NCI-H128 (cell line): ENCODE results near the gene PCDH8.
A peak's percentile ranks its signal among the peaks of the same experiment; 100 is the strongest.
"Not testable (repeated sequence)": the region's sequence is repeated elsewhere in the genome, so short reads cannot be mapped to it uniquely, and the experiment has no call there.

ENCODE experiments used
- DNase-seq: peaks from one replicate; lab custom pipeline; 2025; ENCODE audit not compliant: unreplicated experiment; lab: John Stamatoyannopoulos, UW

Gene PCDH8

DNA sequence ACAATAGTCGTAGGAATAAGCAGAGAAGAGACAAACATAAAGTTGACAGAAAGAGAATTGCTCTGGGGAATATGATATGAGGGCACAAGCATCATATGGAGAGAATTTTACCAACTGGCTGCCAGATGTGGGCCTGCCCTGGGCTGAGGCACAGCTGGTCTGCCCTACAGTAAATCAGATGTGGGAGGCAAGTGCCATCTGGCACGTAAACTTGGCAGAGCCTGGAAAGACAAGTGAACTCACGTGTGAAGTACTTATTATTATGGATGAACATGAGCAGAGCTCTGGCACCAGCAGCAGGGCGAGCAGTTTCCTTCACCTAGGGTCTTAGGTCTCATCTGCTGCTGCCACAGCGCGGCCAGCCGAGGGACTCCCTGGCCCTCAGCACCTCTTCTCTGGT, 20.6 kb downstream of the PCDH8 start:
- DNase-seq: no peak

DNA sequence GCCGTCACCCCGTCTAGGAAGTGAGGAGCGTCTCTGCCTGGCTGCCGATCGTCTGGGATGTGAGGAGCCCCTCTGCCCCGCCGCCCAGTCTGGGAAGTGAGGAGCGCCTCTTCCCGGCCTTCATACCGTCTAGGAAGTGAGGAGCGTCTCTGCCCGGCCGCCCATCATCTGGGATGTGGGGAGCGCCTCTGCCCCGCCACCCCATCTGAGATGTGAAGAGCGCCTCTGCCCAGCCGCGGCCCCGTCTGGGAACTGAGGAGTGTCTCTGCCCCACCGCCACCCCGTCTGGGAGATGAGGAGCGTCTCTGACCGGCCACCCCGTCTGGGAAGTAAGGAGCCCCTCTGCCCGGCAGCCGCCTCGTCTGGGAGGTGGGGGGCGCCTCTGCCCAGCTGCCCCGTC, 30.6 kb downstream of the PCDH8 start:
- not testable (repeated sequence) for DNase-seq

DNA sequence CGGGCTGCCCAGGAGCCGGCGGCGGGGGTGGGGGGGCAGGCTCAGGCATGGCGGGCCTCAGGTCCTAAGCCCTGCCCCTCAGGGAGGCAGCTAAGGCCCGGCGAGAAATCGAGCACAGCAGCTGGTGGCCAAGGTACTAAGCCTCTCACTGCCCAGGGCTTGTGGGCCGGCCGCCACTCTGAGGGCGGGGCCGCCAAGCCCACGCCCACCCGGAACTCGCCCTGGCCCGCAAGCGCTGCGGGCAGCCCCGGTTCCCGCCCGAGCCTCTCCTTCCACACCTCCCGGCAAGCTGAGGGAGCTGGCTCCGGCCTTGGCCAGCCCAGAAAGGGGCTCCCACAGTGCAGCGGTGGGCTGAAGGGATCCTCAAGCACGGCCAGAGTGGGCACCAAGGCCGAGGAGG, 33.1 kb downstream of the PCDH8 start:
- no peak for DNase-seq

DNA sequence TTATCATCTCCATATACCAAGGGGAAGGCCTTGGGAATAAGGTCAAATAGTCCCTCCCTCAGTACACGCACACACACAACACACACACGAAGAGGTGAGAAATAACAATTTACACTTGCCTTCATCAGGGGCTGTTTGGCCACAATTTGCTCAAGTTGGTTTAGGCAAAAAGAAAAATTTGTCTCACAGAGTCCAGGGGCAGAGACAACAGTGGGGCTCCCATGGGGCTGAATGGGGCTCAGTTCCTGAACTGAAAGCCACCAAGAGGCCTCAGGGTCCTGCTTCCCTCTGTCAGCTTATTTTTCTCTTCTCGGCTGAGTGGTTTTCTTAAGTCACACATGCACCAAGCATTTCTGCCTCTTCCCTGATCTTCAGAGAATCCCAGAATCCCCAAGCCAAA, 35.5 kb downstream of the PCDH8 start:
- DNase-seq: no peak

DNA sequence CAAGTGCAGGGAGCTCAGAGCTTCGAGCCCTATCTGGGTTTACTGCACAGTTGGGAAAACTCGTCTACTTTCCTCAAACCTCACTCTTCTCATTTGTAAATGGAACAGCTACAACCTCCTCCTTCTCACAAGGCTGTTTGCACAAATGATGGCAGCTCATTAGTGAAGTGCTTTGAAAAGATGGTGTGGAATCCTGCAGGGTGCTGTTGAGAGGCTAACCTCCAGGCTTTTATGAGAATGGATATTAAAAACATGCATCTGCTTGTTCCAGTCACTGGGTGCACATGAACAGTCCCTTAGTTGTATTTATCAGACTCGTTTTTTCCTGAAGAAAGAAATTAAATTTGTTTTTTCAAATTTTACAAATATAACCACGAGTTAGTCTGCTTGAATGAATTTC, 36.6 kb downstream of the PCDH8 start:
- no peak for DNase-seq

DNA sequence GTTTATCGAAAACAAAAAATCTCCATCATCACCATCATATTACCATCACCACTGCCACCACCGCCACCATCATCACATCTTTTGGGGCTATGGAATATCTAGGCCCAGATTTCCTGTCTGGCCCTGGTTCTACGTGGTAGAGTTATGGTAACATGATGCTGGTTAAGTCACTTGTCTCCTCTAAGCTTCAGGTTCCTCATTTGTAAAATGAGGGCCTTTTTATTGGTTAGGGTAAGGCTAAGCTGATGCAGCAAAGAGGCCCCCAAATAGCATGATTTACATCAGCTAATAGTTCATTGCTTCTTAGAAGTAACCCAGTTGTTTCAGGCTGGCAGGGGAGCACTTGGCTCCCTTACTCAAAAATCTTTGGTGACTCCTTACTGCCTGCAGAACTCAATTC, 37.9 kb downstream of the PCDH8 start:
- DNase-seq: no peak

DNA sequence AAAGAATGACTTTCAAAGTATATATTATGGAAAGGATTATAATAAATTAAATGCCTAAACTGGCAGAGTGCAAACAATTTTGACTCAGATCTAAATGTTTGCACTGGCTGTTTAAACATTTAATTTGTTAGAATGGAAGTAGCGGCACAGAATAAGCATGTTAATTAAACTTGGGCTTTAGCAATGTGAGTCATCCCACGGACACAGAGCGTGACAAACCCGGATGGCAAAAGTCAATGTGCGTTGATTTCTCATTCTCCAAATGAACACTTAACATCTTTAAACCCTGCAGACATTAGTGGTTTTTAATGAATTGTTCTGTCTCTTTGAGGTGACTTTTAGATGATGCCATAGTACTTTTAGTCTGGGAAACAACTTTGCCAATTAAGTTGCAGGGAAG, 38.4 kb downstream of the PCDH8 start:
- DNase-seq: no peak

DNA sequence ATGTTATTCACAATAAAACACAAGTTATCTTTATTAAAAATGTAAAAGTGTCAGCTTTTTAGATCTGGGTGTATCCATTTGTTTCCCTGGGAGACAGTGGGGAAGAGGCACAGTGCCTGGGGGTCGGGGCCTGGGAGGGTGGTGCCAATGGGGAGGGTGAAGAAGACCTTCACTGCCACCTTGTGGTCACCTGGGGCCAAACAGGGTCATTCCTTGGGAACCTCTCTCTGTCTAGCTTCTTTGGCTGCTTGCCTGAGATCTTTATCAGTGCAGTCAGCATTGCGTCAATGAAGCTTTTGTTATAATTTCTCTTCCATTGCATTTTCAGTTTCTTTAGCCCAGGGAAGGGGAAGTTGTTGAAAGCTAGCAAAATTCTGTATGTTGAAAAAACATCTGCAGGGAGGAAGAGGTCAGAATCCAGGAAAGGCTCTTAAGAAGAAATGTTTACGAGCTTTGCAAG, 39.1 kb downstream of the PCDH8 start:
- peak; percentile 55 for DNase-seq

DNA sequence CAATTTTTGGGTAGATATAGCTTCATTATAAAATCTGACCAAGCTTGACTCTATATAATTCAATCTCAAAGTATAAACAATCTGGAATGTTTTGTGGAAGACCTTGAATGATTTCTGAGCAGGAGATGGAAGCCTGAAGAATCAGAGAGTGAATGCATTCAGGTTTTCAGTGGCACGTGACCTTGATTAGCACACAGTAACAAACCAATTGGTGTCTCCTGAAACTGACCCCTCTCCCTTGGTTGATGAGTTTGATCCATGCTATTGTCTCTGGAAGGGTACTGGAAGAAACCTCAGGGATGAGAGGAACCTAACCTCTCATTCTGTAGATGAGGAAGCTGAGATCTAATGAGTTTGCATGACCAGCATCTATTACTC, 39.6 kb downstream of the PCDH8 start:
- no peak for DNase-seq

DNA sequence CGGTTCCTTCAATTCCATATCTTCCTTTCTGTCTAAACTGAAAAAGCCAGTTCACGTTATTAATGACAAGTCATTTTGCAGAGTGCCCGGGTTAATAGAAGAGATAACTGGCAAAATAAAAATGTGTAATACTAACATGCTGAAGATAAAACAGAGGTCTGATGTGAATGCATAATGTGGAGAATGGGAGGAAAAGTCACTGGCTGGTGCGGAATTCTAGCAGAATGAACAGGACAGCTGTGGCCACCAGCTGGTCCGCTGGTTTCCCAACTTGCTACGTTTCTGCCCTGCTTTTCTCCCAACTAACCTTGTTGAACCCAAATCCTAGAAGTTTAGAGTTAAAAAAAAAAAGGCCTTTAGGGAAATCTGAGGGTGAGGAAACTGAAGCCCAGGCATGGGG, 42.4 kb downstream of the PCDH8 start:
- no peak for DNase-seq

DNA sequence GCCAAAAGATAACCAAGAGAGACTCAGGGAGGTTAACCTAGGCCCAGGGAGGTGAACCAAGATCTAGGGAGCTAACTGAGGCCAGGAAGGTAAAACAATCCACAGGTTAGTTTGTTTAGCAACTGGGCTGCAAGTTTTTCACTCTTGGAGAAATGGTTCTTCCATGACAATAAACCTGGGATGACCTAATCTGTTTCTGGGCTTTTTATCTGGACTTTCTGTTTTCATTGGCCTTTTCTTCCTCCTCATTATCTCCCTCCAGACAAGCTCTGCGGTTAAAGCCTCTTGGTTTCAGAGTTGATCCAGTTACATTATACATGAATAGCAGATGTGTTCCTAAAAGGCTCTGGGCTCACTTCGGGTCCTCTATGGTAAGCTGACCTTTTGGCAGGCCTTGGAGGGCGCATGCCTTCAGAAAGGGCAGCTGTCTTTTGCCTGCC, 44.2 kb downstream of the PCDH8 start:
- no peak for DNase-seq

DNA sequence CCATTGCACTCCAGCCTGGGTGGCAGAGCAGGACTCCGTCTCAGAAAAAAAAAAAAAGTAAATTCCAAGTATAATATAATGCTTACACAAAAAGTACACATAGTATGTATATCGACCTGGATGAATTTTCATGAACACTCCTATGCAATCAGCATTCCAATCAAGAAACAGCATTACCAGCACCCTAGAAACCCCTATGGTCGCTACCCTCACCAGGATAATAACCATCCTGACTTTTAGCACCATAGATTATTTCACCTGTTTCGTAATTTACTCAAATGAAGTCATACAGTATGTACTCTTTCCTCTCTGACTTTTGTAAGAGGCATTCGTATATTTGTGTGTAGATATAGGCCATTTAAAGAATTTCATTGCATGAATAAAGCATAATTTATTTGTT, 47.6 kb downstream of the PCDH8 start:
- no peak for DNase-seq

DNA sequence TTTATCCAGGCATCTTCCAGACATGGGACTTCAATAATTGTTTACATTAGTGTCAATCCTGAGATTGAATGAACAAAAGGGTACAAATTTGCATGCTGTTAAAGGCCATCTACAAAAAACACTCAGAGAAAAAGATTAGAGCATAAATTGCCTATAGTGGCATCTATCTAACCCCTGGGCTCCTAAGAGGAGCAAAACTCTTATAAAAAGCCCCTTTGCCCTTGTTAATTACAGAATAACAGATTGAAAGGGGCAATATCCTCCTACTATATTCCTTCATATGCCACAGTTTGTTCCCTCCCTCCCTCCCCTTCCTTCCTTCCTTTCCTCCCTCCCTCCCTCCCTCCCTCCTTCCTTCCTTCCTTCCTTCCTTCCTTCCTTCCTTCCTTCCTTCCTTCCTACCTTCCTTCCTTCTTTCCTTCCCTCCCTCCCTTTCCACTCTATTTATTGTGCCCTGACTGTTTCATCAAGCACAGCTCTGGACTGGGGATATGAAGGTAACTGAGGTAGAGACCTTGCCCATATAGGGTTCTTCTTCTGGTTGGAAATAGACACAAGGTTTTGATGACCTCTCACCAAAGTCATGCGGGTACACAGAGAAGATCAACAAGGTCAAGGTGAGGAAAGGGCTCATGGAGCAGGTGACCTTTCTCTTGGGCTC, 49.5 kb downstream of the PCDH8 start:
- no peak for DNase-seq

DNA sequence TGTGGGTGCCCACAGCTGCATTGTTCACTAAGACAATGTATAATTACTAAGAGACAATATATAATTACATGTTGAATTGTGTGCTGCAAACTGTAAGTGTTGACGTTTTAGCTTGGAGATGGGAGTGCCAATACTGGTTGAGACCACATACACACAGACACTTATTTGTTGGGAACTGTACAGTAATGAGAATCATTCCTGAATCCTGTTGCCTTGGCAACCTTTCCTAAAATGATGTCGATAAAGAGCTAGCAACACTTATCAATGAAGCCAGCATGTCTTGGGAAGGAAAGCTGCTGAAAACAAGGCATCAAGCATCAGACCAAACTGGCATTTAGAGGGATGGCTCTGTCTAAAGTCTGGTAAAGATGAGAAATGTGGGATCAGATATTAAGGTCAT, 51.3 kb downstream of the PCDH8 start:
- DNase-seq: no peak

DNA sequence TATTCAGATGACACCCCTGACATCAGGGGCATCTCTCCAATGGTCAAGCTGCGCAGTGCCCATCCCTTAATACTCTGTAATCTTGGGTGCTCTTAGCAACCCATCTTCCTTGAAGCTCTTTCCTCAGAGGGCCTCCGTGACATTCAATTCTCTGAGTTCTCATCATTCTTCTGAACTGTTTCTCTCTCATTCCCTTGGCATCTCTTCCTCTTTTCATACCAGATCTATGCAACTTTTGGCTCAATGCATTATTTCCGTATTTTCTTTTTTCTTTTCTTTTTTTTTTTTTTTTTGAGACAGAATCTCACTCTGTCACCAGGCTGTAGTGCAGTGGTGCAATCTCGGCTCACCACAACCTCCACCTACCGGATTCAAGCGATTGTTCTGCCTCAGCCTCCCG, 53.9 kb downstream of the PCDH8 start:
- no peak for DNase-seq

DNA sequence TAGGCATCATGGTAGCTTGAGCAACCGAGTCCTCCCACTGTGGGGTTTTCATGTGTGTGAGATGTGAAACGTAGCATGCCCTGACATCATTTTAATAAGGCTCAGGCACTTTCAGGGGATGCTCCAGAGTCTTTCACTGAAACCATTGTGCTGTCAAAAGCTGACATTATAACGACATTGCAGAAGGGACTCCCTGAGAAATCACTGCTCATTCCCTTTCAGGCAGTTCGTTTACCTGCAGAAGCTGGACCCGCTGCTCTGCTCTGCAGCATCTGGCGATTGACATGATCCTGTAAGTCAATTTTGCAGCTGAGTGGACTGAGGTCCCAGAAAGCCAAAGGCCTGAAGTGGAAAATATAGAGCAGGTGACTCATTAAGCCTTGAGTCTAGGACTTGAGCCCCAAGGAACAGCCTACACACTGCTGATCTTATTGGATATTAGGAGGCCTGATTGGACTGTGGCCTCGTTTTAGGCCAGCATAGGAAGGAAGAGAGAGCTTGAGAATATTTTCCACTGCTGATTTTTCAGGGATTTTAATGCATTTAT, 54.9 kb downstream of the PCDH8 start:
- no peak for DNase-seq
